GM19099 (cell line): Measurements from ENCODE around the gene FANCC.

ENCODE experiments used
- POLR2A ChIP-seq: IDR thresholded peaks from 3 replicates; pipeline ENCODE4 v1.6.1; 2011; ENCODE audit warnings: low read depth; ENCODE audit not compliant: insufficient read length; ENCODE audit errors: extremely low read depth

The FANCC gene

GRCh38 chr9:95083086-95083768 is 234.3 kb downstream of the FANCC start:
- TF ChIP-seq POLR2A: no peak

- no peak for TF ChIP-seq POLR2A
Observed at GRCh38 chr9:95082401-95083084, 235.0 kb downstream of the FANCC start.

- no peak for TF ChIP-seq POLR2A
Observed at GRCh38 chr9:95081998-95082397, 235.5 kb downstream of the FANCC start.

GRCh38 chr9:95080961-95081647 is 236.4 kb downstream of the FANCC start:
- no peak for TF ChIP-seq POLR2A

GRCh38 chr9:95079461-95079860 is 238.0 kb downstream of the FANCC start:
- no peak for TF ChIP-seq POLR2A

- TF ChIP-seq POLR2A: no peak
Observed at GRCh38 chr9:95078939-95079338, 238.6 kb downstream of the FANCC start.

GRCh38 chr9:95078511-95078910 is 239.0 kb downstream of the FANCC start:
- no peak for TF ChIP-seq POLR2A

GRCh38 chr9:95077766-95078370 is 239.6 kb downstream of the FANCC start:
- no peak for TF ChIP-seq POLR2A

- no peak for TF ChIP-seq POLR2A
Observed at GRCh38 chr9:95077053-95077765, 240.3 kb downstream of the FANCC start.

GRCh38 chr9:95076696-95077052 is 240.8 kb downstream of the FANCC start:
- TF ChIP-seq POLR2A: no peak

- TF ChIP-seq POLR2A: no peak
Observed at GRCh38 chr9:95075700-95076099, 241.8 kb downstream of the FANCC start.

GRCh38 chr9:95074632-95075031 is 242.9 kb downstream of the FANCC start:
- TF ChIP-seq POLR2A: no peak

GRCh38 chr9:95073918-95074317 is 243.6 kb downstream of the FANCC start:
- no peak for TF ChIP-seq POLR2A

GRCh38 chr9:95073042-95073607 is 244.4 kb downstream of the FANCC start:
- TF ChIP-seq POLR2A: no peak

GRCh38 chr9:95071925-95072324 is 245.6 kb downstream of the FANCC start:
- TF ChIP-seq POLR2A: no peak

GRCh38 chr9:95071450-95071849 is 246.1 kb downstream of the FANCC start:
- no peak for TF ChIP-seq POLR2A
